HG03378 (cell line): Measurements from ENCODE around the gene CBX3.
"Not testable (repeated sequence)": the region's sequence is repeated elsewhere in the genome, so short reads cannot be mapped to it uniquely, and the experiment has no call there.

Experiments
- ATAC-seq: cut with Tn5 transposase; IDR thresholded peaks from one replicate; pipeline ENCODE4 v1.9.1; 2021; ENCODE audit warnings: mild to moderate bottlenecking, moderate library complexity; ENCODE audit not compliant: unreplicated experiment

CBX3 gene

GRCh38 chr7:26187380-26188205 lies 14.0 kb upstream of the CBX3 start:
- no peak for ATAC-seq

GRCh38 chr7:26188206-26188956 lies 13.2 kb upstream of the CBX3 start:
- ATAC-seq = no peak

GRCh38 chr7:26188957-26189541 lies 12.5 kb upstream of the CBX3 start:
- no peak for ATAC-seq

- ATAC-seq = no peak
Measured at GRCh38 chr7:26189697-26190096, 11.8 kb upstream of the CBX3 start.

- ATAC-seq = no peak
Measured at GRCh38 chr7:26190417-26190869, 11.1 kb upstream of the CBX3 start.

- no peak for ATAC-seq
Measured at GRCh38 chr7:26191233-26191973, 10.1 kb upstream of the CBX3 start.

GRCh38 chr7:26191974-26192479 lies 9.5 kb upstream of the CBX3 start:
- no peak for ATAC-seq

- no peak for ATAC-seq
Measured at GRCh38 chr7:26192485-26193087, 9.0 kb upstream of the CBX3 start.

GRCh38 chr7:26193432-26194207 lies 7.9 kb upstream of the CBX3 start:
- no peak for ATAC-seq

GRCh38 chr7:26194764-26195163 lies 6.8 kb upstream of the CBX3 start:
- not testable (repeated sequence) for ATAC-seq

- no peak for ATAC-seq
Measured at GRCh38 chr7:26195182-26195581, 6.4 kb upstream of the CBX3 start.

- ATAC-seq = no peak
Measured at GRCh38 chr7:26195867-26196657, 5.5 kb upstream of the CBX3 start.

GRCh38 chr7:26197153-26198115 lies 4.1 kb upstream of the CBX3 start:
- no peak for ATAC-seq

- no peak for ATAC-seq
Measured at GRCh38 chr7:26198133-26198780, 3.3 kb upstream of the CBX3 start.

- no peak for ATAC-seq
Measured at GRCh38 chr7:26198781-26199169, 2.8 kb upstream of the CBX3 start.

- ATAC-seq = no peak
Measured at GRCh38 chr7:26199301-26200037, 2.1 kb upstream of the CBX3 start.

GRCh38 chr7:26200038-26200443 lies 1.5 kb upstream of the CBX3 start:
- peak; percentile 5 for ATAC-seq
